T-helper 1 cell treated with Interleukin-12 subunit alpha and Interleukin-12 subunit beta and Interleukin-4 antibody, amounts not matched to agents 30 μg/mL and 1 μg/mL, for 36 hours (primary cell): Measurements from ENCODE around the gene KRTAP3-3.

Experiments
- H3K27ac Mint-ChIP-seq: one replicate; pipeline ENCODE4 v1.8.0; 2021; ENCODE audit warnings: mild to moderate bottlenecking, mixed read lengths
- H3K27me3 Mint-ChIP-seq: one replicate; pipeline ENCODE4 v1.8.0; 2021; ENCODE audit warnings: low read depth, mixed read lengths
- H3K36me3 Mint-ChIP-seq: one replicate; pipeline ENCODE4 v1.8.0; 2021; ENCODE audit warnings: low read depth, mixed read lengths
- H3K4me1 Mint-ChIP-seq: one replicate; pipeline ENCODE4 v1.8.0; 2021; ENCODE audit warnings: low read depth, mixed read lengths
- H3K4me3 Mint-ChIP-seq: one replicate; pipeline ENCODE4 v1.8.0; 2021; ENCODE audit warnings: mild to moderate bottlenecking, moderate library complexity, mixed read lengths
- H3K9me3 Mint-ChIP-seq: one replicate; pipeline ENCODE4 v1.8.0; 2021; ENCODE audit warnings: mixed read lengths

KRTAP3-3 gene

GRCh38 chr17:40958086-40958953, 35.6 kb downstream of the KRTAP3-3 start:
- Mint-ChIP-seq H3K27me3 (peaks cover 21% of the 10 kb centered on the region), H3K36me3 (no peaks in the 10 kb centered on the region), H3K9me3 (no peaks in the 10 kb centered on the region), H3K27ac (no peak overlapping the region), H3K4me3 (no peak overlapping the region), H3K4me1 (no peaks in the 10 kb centered on the region)

GRCh38 chr17:40956401-40957254, 37.3 kb downstream of the KRTAP3-3 start:
- Mint-ChIP-seq H3K4me3 (no peak overlapping the region), H3K4me1 (no peaks in the 10 kb centered on the region), H3K36me3 (no peaks in the 10 kb centered on the region), H3K9me3 (no peaks in the 10 kb centered on the region), H3K27ac (no peak overlapping the region), H3K27me3 (peaks cover 28% of the 10 kb centered on the region)

DNA sequence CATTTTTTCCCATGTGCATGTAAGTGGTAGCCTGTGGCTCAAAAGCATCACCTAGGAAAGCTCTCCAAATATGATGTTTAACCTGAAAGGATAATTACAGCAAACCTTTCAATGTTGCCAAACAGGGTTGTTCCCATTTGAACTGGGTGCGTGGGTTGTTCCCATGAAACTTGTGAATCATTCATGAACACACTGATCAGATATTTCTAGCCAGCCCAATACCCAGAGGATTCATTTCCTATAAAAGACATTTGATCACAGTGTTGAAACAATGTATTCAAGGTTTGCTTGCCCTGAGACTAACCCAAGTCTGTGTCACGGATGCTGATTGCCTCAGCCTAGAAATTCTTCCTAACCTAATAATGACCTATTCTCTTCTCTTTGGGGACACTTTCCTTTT, 40.1 kb downstream of the KRTAP3-3 start:
- H3K27ac Mint-ChIP-seq = no peak overlapping the region
- peaks cover 38% of the 10 kb centered on the region for H3K27me3 Mint-ChIP-seq
- H3K36me3 Mint-ChIP-seq = no peaks in the 10 kb centered on the region
- H3K4me1 Mint-ChIP-seq = no peaks in the 10 kb centered on the region
- no peak overlapping the region for H3K4me3 Mint-ChIP-seq
- H3K9me3 Mint-ChIP-seq = no peaks in the 10 kb centered on the region

DNA sequence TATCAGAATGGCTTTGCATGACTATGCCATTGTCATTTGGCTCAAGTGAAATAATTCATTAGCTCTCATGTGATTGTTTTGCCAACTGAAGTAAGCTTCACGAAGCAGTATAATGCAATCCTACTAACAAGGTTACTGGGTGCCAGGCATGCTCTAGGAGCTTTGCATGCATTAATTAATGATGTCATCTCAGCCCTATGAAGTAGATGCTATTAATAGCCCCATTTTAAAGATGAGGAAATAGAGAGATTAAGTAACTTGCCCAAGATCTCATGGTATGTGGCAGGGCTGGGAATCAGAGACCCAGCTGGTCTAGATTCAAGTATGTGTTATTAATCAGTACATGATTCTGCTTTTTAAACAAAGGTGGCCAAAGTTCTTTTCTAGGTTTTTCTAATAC, 41.3 kb downstream of the KRTAP3-3 start:
- no peak overlapping the region for H3K4me3 Mint-ChIP-seq
- no peaks in the 10 kb centered on the region for H3K4me1 Mint-ChIP-seq
- peaks cover 46% of the 10 kb centered on the region for H3K27me3 Mint-ChIP-seq
- no peaks in the 10 kb centered on the region for H3K9me3 Mint-ChIP-seq
- no peaks in the 10 kb centered on the region for H3K36me3 Mint-ChIP-seq
- H3K27ac Mint-ChIP-seq = no peak overlapping the region

DNA sequence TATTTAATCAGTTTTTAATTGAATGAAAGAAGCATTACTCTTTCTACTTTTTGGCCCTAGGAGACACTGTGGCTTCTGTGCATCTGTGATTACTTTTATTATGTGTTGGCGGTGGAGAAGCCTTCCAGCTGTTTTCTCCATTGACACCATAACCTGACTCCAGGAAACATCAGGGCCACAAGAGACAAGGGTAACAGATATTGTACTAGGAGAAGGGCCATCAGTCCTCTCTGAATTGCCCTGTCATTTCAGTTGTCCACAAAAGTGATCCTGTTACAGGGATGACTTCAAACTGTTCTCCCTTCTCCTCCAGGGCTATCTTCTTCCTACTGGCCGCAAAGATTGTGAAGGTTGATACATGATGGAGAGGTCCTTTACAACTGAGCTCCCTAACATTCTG, 41.8 kb downstream of the KRTAP3-3 start:
- no peak overlapping the region for H3K4me3 Mint-ChIP-seq
- no peaks in the 10 kb centered on the region for H3K4me1 Mint-ChIP-seq
- no peaks in the 10 kb centered on the region for H3K9me3 Mint-ChIP-seq
- peaks cover 48% of the 10 kb centered on the region for H3K27me3 Mint-ChIP-seq
- H3K36me3 Mint-ChIP-seq = no peaks in the 10 kb centered on the region
- H3K27ac Mint-ChIP-seq = no peak overlapping the region

- no peak overlapping the region for H3K27ac Mint-ChIP-seq
- no peak overlapping the region for H3K4me3 Mint-ChIP-seq
- no peaks in the 10 kb centered on the region for H3K4me1 Mint-ChIP-seq
- no peaks in the 10 kb centered on the region for H3K9me3 Mint-ChIP-seq
- H3K27me3 Mint-ChIP-seq = peaks cover 54% of the 10 kb centered on the region
- H3K36me3 Mint-ChIP-seq = no peaks in the 10 kb centered on the region
Measured at GRCh38 chr17:40951011-40951622, 42.8 kb downstream of the KRTAP3-3 start.

DNA sequence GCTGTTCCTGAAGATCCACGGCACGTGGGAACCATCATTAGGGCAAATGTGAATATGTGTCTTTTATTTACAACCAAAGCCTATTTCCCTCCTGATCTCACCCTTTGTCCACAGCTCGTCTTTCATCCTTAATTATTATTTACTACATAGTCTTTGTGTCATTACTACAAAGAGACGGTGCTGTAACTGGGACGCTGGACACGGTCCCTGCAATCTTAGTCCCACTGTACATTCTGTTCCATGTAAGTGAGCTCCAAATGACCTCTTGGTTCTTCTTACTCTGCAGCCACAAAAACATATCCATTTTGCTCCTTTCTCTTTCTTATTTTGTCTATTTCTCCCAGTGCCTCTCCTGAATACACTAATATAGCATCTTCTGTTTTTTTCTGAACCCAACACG, 43.8 kb downstream of the KRTAP3-3 start:
- Mint-ChIP-seq H3K27me3 (peaks cover 64% of the 10 kb centered on the region), H3K36me3 (no peaks in the 10 kb centered on the region), H3K4me1 (no peaks in the 10 kb centered on the region), H3K4me3 (no peak overlapping the region), H3K9me3 (no peaks in the 10 kb centered on the region), H3K27ac (no peak overlapping the region)

- Mint-ChIP-seq H3K4me3 (no peak overlapping the region), H3K36me3 (no peaks in the 10 kb centered on the region), H3K4me1 (no peaks in the 10 kb centered on the region), H3K27ac (no peak overlapping the region), H3K9me3 (no peaks in the 10 kb centered on the region), H3K27me3 (peaks cover 66% of the 10 kb centered on the region)
Measured at GRCh38 chr17:40949418-40949817, 44.5 kb downstream of the KRTAP3-3 start.

- Mint-ChIP-seq H3K36me3 (no peaks in the 10 kb centered on the region), H3K9me3 (no peaks in the 10 kb centered on the region), H3K4me3 (no peak overlapping the region), H3K4me1 (no peaks in the 10 kb centered on the region), H3K27me3 (peaks cover 64% of the 10 kb centered on the region), H3K27ac (no peak overlapping the region)
Measured at GRCh38 chr17:40947929-40948328, 46.0 kb downstream of the KRTAP3-3 start.

DNA sequence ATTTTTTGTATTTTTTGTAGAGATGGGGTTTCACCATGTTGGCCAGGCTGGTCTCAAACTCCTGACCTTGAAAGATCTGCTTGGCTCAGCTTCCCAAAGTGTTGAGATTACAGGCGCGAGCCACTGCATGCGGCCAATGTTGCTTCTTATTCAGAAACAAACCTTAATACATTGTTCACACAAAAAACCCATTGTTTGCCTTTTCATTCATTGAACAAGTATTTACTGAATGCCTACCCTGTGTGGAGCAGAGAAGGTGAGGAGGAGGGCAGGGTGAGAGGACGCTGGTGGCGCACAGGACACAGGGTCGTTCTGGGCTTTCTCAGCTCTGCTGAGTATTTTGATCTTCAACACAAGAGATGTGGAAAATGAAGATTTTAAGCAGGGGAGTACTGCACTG, 48.5 kb downstream of the KRTAP3-3 start:
- no peaks in the 10 kb centered on the region for H3K36me3 Mint-ChIP-seq
- H3K9me3 Mint-ChIP-seq = no peaks in the 10 kb centered on the region
- H3K4me3 Mint-ChIP-seq = no peak overlapping the region

DNA sequence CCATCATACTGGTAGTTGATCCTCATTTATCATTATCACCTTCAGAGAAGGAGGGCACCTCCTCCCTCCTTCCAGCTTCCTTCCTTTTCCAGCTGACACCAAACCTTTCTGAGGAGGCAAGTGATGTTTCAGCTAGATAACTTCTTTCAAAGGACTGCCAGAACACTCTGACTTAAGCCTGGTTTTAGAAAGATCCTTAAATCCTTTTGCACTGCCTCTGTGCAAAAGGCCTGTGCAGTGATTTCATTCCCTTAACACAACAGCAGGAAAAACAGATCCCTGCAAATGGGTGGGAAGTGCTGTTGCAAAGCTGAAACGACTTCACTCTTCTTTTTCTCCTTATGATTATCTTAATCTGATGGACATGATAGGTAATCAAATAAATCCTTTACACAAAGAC, 49.4 kb downstream of the KRTAP3-3 start:
- Mint-ChIP-seq H3K4me3 (no peak overlapping the region), H3K36me3 (no peaks in the 10 kb centered on the region), H3K9me3 (no peaks in the 10 kb centered on the region), H3K27me3 (peaks cover 57% of the 10 kb centered on the region), H3K4me1 (no peaks in the 10 kb centered on the region), H3K27ac (no peak overlapping the region)

More for the DNA sequence above, 48.5 kb downstream of the KRTAP3-3 start:
- Mint-ChIP-seq H3K27me3 (peaks cover 60% of the 10 kb centered on the region), H3K4me1 (no peaks in the 10 kb centered on the region), H3K27ac (no peak overlapping the region)
